ENCODE data around the gene HOXC13. TPM values are rescaled to one million over a fixed set of nuclear protein-coding genes. Genes with fewer than 3 reads are reported as not detected.
A peak's percentile ranks its signal among the peaks of the same experiment; 100 is the strongest.

HOXC13 gene
- total RNA-seq, 1 donor from 2014 or later = not detected

DNA sequence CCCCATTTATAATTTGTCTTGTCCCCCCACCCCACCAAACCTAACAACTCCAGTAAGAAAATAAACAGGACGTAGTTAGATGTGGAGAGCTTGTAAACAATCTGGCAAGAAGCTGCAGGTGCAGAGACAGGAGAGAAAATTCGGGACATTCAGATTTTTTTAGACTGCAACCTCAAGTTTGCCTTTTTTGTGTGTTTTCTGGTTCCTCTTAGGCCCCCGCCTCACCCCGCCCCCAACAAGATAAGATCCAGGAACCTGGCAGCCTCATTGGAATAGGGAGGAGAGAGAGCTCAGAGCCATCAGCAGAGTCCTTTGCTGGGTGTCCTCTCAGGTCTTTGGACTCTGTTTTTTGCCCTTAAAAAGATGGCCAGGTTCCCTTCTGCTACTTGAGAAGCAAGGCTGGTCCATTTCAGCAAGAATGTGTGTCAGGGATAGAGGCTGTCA lies 49.2 kb downstream of the HOXC13 start:
- Mint-ChIP-seq H3K9me3 (ENCODE audit: unreplicated experiment) (peaks cover 31% of the 10 kb centered on the region), H3K27me3 (ENCODE audit: low read depth, unreplicated experiment) (peaks cover 87% of the 10 kb centered on the region), H3K36me3 (ENCODE audit: low read depth, unreplicated experiment) (no peaks in the 10 kb centered on the region), H3K4me3 (ENCODE audit: unreplicated experiment) (no peak overlapping the region), H3K27ac (ENCODE audit: unreplicated experiment) (no peak overlapping the region), H3K4me1 (ENCODE audit: low read depth, unreplicated experiment) (no peaks in the 10 kb centered on the region)
- no peaks in the 10 kb centered on the region for H3K4me1 ChIP-seq (ENCODE audit: insufficient read depth, low read length)
- H4K20me1 ChIP-seq (ENCODE audit: insufficient read depth, low read length) = no peaks in the 10 kb centered on the region
- peaks cover 91% of the 10 kb centered on the region for H3K27me3 ChIP-seq (ENCODE audit: insufficient read depth, low read length)
- DNase-seq (ENCODE audit: low read depth) (no peak), FAIRE-seq (no peak)
- TF ChIP-seq EZH2 (IDR thresholded peaks at IDR 0.05; ENCODE audit: insufficient read depth, low read length) = no peak
- TF ChIP-seq, protein P1, sequence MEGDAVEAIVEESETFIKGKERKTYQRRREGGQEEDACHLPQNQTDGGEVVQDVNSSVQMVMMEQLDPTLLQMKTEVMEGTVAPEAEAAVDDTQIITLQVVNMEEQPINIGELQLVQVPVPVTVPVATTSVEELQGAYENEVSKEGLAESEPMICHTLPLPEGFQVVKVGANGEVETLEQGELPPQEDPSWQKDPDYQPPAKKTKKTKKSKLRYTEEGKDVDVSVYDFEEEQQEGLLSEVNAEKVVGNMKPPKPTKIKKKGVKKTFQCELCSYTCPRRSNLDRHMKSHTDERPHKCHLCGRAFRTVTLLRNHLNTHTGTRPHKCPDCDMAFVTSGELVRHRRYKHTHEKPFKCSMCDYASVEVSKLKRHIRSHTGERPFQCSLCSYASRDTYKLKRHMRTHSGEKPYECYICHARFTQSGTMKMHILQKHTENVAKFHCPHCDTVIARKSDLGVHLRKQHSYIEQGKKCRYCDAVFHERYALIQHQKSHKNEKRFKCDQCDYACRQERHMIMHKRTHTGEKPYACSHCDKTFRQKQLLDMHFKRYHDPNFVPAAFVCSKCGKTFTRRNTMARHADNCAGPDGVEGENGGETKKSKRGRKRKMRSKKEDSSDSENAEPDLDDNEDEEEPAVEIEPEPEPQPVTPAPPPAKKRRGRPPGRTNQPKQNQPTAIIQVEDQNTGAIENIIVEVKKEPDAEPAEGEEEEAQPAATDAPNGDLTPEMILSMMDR (IDR thresholded peaks at IDR 0.05; ENCODE audit: insufficient read depth, low read depth, low read length) = no peak
- H3K4me2 ChIP-seq (ENCODE audit: low read length) = no peak overlapping the region
- H3K27ac ChIP-seq (ENCODE audit: low read depth, low read length) = no peak overlapping the region
- no peaks in the 10 kb centered on the region for H3K36me3 ChIP-seq (ENCODE audit: insufficient read depth, low read length)
- no peak overlapping the region for H2AFZ ChIP-seq (ENCODE audit: low read depth, low read length)
- H3K9me3 ChIP-seq (ENCODE audit: insufficient read depth, low read depth, low read length) = peaks cover 3% of the 10 kb centered on the region
- no peaks in the 10 kb centered on the region for H3K79me2 ChIP-seq (ENCODE audit: insufficient read depth, low read length)
- H3K9ac ChIP-seq (ENCODE audit: low read length) = no peak overlapping the region
- no peak overlapping the region for H3K4me3 ChIP-seq (ENCODE audit: insufficient read depth, low read depth, low read length)

DNA sequence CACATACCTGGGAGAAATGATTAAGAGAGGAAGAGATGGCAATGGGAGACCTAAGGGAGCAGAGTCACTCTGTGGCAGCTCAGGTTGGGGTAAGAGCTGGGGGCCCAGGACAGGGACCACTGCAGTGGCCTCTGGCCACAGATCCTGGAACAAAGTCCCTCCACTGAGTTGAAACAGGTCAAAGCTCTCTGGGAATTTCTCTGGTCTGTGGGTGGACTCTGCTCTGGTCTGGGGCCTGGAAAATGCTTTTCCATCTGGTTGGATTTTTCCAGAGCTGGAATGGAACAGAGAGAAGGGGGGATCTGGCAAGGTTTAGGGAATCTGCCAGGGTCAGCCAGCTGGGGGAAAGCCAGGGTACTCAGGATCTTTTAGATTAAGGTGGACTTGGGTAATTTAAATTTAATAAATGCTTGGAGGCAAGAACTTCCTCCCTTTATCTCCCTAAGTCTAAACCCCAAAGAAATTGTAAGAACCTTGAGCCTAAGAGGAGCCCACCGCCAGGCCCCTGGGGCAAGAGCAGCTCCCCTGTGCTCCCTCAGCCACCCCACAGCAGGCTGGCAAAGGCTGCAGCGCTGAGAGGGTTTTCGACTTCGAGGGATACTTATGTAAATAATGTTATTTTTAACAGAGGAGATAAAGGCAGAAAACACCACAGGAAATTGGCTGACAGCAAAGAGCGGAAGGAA lies 50.1 kb downstream of the HOXC13 start:
- no peak overlapping the region for H3K4me3 ChIP-seq (ENCODE audit: insufficient read depth, low read depth, low read length)
- Mint-ChIP-seq H3K9me3 (ENCODE audit: unreplicated experiment) (peaks cover 32% of the 10 kb centered on the region), H3K27ac (ENCODE audit: unreplicated experiment) (no peak overlapping the region), H3K27me3 (ENCODE audit: low read depth, unreplicated experiment) (peaks cover 87% of the 10 kb centered on the region), H3K4me3 (ENCODE audit: unreplicated experiment) (no peak overlapping the region), H3K36me3 (ENCODE audit: low read depth, unreplicated experiment) (no peaks in the 10 kb centered on the region), H3K4me1 (ENCODE audit: low read depth, unreplicated experiment) (no peaks in the 10 kb centered on the region)
- H2AFZ ChIP-seq (ENCODE audit: low read depth, low read length) = no peak overlapping the region
- no peak overlapping the region for H3K9ac ChIP-seq (ENCODE audit: low read length)
- no peaks in the 10 kb centered on the region for H3K4me1 ChIP-seq (ENCODE audit: insufficient read depth, low read length)
- no peak overlapping the region for H3K4me2 ChIP-seq (ENCODE audit: low read length)
- H3K79me2 ChIP-seq (ENCODE audit: insufficient read depth, low read length) = no peaks in the 10 kb centered on the region
- peaks cover 7% of the 10 kb centered on the region for H3K9me3 ChIP-seq (ENCODE audit: insufficient read depth, low read depth, low read length)
- FAIRE-seq (no peak), DNase-seq (ENCODE audit: low read depth) (no peak)
- TF ChIP-seq, protein P1 (IDR thresholded peaks at IDR 0.05; ENCODE audit: insufficient read depth, low read depth, low read length) = no peak
- peak; percentile 15 for TF ChIP-seq EZH2 (IDR thresholded peaks at IDR 0.05; ENCODE audit: insufficient read depth, low read length)
- no peaks in the 10 kb centered on the region for H3K36me3 ChIP-seq (ENCODE audit: insufficient read depth, low read length)
- peaks cover 91% of the 10 kb centered on the region for H3K27me3 ChIP-seq (ENCODE audit: insufficient read depth, low read length)
- no peak overlapping the region for H3K27ac ChIP-seq (ENCODE audit: low read depth, low read length)
- H4K20me1 ChIP-seq (ENCODE audit: insufficient read depth, low read length) = no peaks in the 10 kb centered on the region
